DOHH2 (cell line): ENCODE results near the gene TP53BP2.

ENCODE experiments used
- H3F3A ChIP-seq: fragments of 200-600 bp; sonication (generic), shearing (Covaris generic); 2 replicates; pipeline ENCODE4 v1.6.0; 2016; ENCODE audit warnings: antibody characterized with exemption, mild to moderate bottlenecking; ENCODE audit not compliant: control insufficient read depth, insufficient read depth
- H3K27ac ChIP-seq: fragments of 200-600 bp; sonication (generic); 2 replicates; pipeline ENCODE4 v1.5.1; 2014; ENCODE audit warnings: low read depth, mild to moderate bottlenecking, low read length, moderate library complexity
- H3K27me3 ChIP-seq: fragments of 200-600 bp; sonication (generic); 2 replicates; pipeline ENCODE4 v1.6.1; 2014; ENCODE audit warnings: mild to moderate bottlenecking, low read length, mixed read lengths; ENCODE audit not compliant: control insufficient read depth
- H3K36me3 ChIP-seq: fragments of 200-600 bp; sonication (generic); 2 replicates; pipeline ENCODE4 v1.6.1; 2014; ENCODE audit warnings: mild to moderate bottlenecking, low read length, moderate library complexity, mixed read lengths; ENCODE audit not compliant: control insufficient read depth
- H3K4me1 ChIP-seq: fragments of 200-600 bp; sonication (generic); 2 replicates; pipeline ENCODE4 v1.6.1; 2014; ENCODE audit warnings: mild to moderate bottlenecking, low read length, mixed read lengths; ENCODE audit not compliant: control insufficient read depth
- H3K4me2 ChIP-seq: fragments of 200-600 bp; sonication (generic); 2 replicates; pipeline ENCODE4 v1.6.0; 2014; ENCODE audit warnings: mild to moderate bottlenecking, low read length, moderate library complexity
- H3K4me3 ChIP-seq: fragments of 200-600 bp; sonication (generic); 2 replicates; pipeline ENCODE4 v1.5.1; 2014; ENCODE audit warnings: mild to moderate bottlenecking, low read length, mixed read lengths
- H3K79me2 ChIP-seq: fragments of 200-600 bp; sonication (generic); 2 replicates; pipeline ENCODE4 v1.6.1; 2014; ENCODE audit warnings: mild to moderate bottlenecking, low read length, mixed read lengths; ENCODE audit not compliant: control insufficient read depth
- H3K9me2 ChIP-seq: fragments of 200-600 bp; sonication (generic); replicated peaks from 2 replicates; pipeline ENCODE4 v1.6.1; 2014; ENCODE audit warnings: mild to moderate bottlenecking, low read length, mixed read lengths; ENCODE audit not compliant: control insufficient read depth
- H3K9me3 ChIP-seq: fragments of 200-600 bp; sonication (generic); 2 replicates; pipeline ENCODE4 v1.6.1; 2014; ENCODE audit warnings: antibody characterized with exemption, low read length, mixed read lengths; ENCODE audit not compliant: control insufficient read depth, insufficient read depth
- H4K20me1 ChIP-seq: fragments of 200-600 bp; sonication (generic); 2 replicates; pipeline ENCODE4 v1.6.0; 2014; ENCODE audit warnings: low read depth, mild to moderate bottlenecking, antibody characterized with exemption, low read length, moderate library complexity; ENCODE audit not compliant: control insufficient read depth, insufficient read depth
- CTCF ChIP-seq: fragments of 200-600 bp; sonication (generic); IDR thresholded peaks from one replicate; pipeline ENCODE4 v1.5.1; 2014; ENCODE audit warnings: antibody characterized with exemption, mild to moderate bottlenecking, low read depth, low read length; ENCODE audit not compliant: poor library complexity, severe bottlenecking
- EZH2phosphoT487 ChIP-seq: fragments of 200-600 bp; sonication (generic); IDR thresholded peaks from 2 replicates; pipeline ENCODE4 v1.6.1; 2017; ENCODE audit warnings: borderline replicate concordance, mild to moderate bottlenecking, antibody characterized with exemption, low read length, moderate library complexity, mixed read lengths

The TP53BP2 gene

DNA sequence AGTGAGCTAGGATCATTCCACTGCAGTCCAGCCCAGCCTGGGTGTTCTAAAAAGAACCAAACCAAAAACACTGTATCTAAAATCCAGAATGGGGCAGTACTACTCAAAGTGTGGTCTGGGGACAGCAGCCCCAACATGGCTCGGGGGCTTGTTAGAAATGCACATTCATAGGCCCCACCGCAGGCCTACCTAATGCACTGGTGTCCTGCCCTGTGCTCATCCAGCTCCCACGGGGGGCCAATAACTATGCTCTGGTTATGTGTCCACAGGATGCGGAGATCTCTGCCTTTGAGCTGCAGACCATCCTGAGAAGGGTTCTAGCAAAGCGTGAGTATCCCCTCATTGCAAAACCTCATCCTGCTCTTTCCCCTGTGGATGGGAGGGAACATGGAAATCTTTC is 81.9 kb downstream of the TP53BP2 start:
- no peaks in the 10 kb centered on the region for H3K79me2 ChIP-seq
- no peaks in the 10 kb centered on the region for H4K20me1 ChIP-seq
- no peak overlapping the region for H3K27ac ChIP-seq
- no peak for TF ChIP-seq CTCF
- no peak for TF ChIP-seq EZH2phosphoT487
- no peak overlapping the region for H3K4me2 ChIP-seq
- no peaks in the 10 kb centered on the region for H3K4me1 ChIP-seq
- H3K36me3 ChIP-seq, result no peaks in the 10 kb centered on the region
- no peaks in the 10 kb centered on the region for H3K27me3 ChIP-seq
- no peaks in the 10 kb centered on the region for H3K9me3 ChIP-seq
- no peak overlapping the region for H3K4me3 ChIP-seq
- H3K9me2 ChIP-seq, result no peaks in the 10 kb centered on the region
- H3F3A ChIP-seq, result no peaks in the 10 kb centered on the region

DNA sequence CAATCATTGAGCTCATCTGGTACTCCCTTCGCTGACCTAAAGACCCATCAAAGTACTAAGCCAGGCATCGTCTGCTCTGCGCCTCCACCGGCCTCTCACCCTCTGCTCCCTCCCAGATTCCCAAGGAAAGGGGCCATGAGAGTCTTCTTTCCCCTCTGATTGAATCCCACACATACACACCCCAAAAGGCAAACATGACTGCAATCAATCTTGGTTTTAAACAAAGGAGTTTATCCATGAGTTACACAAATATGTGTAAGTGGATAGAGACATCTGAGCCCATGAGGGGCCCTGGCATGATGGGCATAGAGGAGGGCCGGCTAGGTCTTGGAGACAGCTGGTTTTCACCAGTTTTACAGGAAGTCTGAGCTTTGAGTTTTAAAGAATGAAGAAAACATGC is 82.5 kb downstream of the TP53BP2 start:
- TF ChIP-seq EZH2phosphoT487 (no peak), CTCF (no peak)
- no peaks in the 10 kb centered on the region for H3K27me3 ChIP-seq
- H3K4me2 ChIP-seq, result no peak overlapping the region

DNA sequence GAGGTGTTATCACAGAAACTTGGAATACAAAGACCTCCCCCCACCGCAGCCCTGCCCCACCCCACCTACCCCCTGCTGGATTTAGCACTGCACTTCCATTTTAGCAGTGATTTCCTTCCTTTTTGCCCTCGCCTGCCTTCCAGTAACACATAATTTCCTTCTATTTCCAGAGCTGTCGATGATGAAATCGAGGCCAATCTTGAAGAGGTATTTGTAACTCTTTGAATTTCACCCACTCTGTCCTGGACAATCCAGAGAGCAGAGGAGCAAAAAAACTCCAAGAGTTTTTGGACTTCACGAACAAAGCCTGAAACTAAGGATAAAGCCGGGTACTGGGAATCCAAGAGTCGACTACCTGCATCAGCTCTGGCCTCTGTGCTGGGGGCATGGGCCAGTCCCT is 84.3 kb downstream of the TP53BP2 start:
- H3K4me2 ChIP-seq, result no peak overlapping the region
- no peaks in the 10 kb centered on the region for H3F3A ChIP-seq
- H3K27ac ChIP-seq, result no peak overlapping the region
- H3K4me3 ChIP-seq, result no peak overlapping the region
- H3K27me3 ChIP-seq, result no peaks in the 10 kb centered on the region
- H3K79me2 ChIP-seq, result no peaks in the 10 kb centered on the region
- H3K4me1 ChIP-seq, result no peaks in the 10 kb centered on the region
- H3K36me3 ChIP-seq, result no peaks in the 10 kb centered on the region
- H4K20me1 ChIP-seq, result no peaks in the 10 kb centered on the region
- H3K9me2 ChIP-seq, result no peaks in the 10 kb centered on the region
- H3K9me3 ChIP-seq, result no peaks in the 10 kb centered on the region
- TF ChIP-seq CTCF, result no peak
- no peak for TF ChIP-seq EZH2phosphoT487

More for the DNA sequence above, 82.5 kb downstream of the TP53BP2 start:
- Histone ChIP-seq H3K36me3 (no peaks in the 10 kb centered on the region), H4K20me1 (no peaks in the 10 kb centered on the region), H3K4me1 (no peaks in the 10 kb centered on the region), H3K9me3 (no peaks in the 10 kb centered on the region), H3K4me3 (no peak overlapping the region), H3K9me2 (no peaks in the 10 kb centered on the region), H3K79me2 (no peaks in the 10 kb centered on the region), H3K27ac (no peak overlapping the region), H3F3A (no peaks in the 10 kb centered on the region)

- Histone ChIP-seq H3K4me3 (no peak overlapping the region), H3K4me2 (no peak overlapping the region), H4K20me1 (no peaks in the 10 kb centered on the region), H3K36me3 (no peaks in the 10 kb centered on the region), H3K79me2 (no peaks in the 10 kb centered on the region), H3K27me3 (no peaks in the 10 kb centered on the region), H3K9me3 (no peaks in the 10 kb centered on the region), H3K27ac (no peak overlapping the region), H3K4me1 (no peaks in the 10 kb centered on the region), H3F3A (no peaks in the 10 kb centered on the region), H3K9me2 (no peaks in the 10 kb centered on the region)
- TF ChIP-seq CTCF (no peak), EZH2phosphoT487 (no peak)
Measured at GRCh38 chr1:223760833-223761232, 84.9 kb downstream of the TP53BP2 start.
